HG03135 (cell line): ENCODE measurements around the gene CUBN.

Experiments used
- ATAC-seq: cut with Tn5 transposase; IDR thresholded peaks from one replicate; pipeline ENCODE4 v1.9.1; 2021; ENCODE audit warnings: mild to moderate bottlenecking, moderate library complexity; ENCODE audit not compliant: unreplicated experiment

CUBN gene

DNA sequence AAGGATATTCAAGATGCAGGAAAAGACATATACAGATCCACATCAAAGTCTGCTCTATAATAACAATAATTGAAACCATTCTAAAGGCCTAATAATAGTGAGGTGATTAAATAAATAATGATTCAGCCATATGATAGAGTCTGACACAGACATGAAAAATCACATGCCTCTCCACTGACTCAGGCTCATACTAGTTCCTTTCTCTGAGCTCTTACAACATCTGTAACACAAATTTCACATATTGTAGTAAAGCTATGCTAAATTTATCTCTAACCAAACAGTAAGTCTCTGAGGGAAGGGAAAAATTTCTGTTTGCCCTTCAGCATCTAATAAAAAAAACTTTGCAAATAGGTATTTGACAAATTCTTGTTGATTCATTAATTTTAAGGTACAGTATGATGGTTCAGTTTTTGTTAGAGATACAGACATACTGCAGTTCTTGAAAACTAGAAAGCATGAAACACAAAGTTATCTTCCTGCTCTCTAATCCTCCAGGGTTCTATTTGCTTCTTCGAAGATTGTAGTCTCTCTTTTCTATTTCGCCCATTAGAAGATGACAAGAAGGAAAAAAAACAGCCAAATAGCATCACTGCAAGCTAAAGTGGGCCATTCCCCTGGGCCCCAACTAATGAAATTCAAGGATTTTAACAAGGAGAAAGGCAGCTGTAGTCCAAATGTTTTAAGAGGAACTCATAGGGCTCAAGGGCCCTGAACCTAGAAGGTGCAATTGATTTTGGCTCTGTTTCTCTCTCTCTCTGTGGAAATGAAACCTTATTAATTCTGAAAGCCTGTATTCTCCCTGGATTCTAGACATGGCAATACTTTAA is 53.9 kb downstream of the CUBN start:
- no peak for ATAC-seq

DNA sequence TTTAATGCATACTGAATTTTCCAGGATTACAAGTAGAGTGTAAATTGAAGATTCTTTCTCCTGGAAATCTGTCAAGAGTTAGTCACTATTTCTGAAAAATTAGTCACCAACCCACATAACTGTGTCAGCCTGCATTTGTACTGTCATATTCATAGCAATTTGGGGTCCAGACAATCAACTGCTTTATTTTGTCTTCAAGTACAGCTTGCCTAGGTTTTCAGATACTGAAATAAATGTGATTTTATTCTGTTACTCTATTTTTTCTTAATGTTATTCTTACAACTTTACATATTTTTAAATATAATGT is 55.1 kb downstream of the CUBN start:
- no peak for ATAC-seq

DNA sequence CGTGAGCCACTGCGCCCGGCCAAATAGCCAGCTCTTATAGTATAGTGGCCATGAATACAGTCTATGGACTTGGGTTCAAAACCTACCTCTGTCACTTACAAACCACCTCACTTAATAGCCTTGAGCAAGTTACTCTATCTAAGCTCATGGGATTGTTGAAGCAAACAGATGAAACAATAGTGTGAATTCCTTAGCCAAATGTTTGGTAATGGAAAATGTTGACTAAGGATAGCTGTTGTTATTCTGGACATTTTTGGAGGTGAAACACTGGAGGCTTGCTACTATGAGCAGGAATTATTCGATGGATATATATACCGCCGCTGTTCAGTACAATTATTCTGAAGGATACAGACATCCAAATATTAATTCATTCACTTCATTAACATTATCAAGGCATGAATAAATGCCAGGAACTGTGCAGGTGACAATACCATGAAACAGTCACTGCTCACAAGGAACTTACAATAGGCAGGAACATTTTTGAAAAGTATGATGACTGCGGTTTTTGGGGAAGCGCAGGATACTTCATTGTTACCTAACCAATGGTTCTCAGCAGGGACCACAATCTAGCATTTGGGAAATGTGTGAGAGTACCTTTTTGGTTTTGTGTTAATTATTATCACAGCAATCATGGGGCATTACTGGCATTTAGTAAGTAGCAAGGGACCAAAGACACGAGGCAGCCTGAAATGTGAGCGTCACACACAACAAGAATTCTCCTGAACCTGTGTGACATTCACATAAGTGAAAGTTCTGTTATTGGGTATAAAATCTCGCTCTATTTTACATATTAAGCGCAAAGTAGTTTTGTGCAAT is 55.7 kb downstream of the CUBN start:
- no peak for ATAC-seq

DNA sequence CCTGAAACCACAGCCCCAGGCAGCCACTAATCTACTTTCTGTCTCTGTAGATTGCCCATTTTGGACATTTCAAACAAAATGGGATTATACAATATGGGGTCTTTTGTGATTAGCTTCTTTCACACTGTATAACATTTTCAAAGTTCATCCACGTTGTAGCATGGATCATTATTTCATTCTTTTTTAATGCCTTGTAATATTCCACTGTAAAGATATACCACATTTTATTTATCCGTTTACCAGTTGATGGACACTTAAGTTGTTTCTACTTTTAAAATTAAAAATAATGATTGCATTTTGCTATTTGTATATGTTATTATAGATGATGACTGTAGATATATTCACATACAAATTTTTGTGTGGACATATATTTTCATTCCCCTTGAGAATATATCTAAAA is 60.7 kb downstream of the CUBN start:
- ATAC-seq = no peak

DNA sequence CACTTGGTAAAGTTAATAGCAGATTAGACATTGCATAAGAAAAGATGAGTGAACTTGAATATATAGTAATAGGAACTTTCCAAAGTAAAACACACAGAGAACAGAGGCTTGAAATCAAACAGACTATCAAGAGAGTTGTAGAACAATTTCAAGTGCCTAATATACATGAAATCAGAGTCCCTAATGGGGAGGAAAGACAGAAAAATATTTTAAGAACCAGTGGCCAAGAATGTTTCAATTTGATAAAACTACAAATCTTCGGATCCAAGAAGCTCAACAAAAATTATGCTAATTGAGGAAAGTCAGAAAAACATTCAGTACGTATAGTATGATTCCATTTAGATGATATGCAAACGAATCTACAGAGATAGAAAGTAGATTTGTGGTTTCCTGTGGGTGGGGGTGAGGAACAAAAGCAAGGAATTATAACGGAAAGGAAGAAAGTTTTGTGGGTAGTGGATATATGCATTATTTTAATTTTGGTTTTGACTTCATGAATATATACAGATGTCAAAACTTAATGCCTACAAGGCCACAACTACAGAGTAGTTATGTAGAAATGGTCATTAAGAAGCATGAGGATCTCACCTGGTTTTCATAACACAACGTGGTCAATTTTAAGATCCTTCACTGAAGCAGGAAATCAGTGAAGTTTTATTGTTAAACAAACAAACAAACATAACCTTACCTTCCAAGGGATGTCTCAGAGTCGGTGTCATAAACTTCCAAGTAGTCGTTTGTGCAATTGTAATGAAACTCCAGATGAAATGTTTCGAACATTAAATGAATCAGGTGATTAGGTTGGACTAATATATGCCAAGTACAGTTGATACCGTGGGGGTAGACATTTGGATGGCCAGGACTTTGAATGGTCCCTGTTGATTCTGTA is 62.0 kb downstream of the CUBN start:
- ATAC-seq = no peak

- no peak for ATAC-seq
Measured at GRCh38 chr10:17066807-17067206, 62.8 kb downstream of the CUBN start.

DNA sequence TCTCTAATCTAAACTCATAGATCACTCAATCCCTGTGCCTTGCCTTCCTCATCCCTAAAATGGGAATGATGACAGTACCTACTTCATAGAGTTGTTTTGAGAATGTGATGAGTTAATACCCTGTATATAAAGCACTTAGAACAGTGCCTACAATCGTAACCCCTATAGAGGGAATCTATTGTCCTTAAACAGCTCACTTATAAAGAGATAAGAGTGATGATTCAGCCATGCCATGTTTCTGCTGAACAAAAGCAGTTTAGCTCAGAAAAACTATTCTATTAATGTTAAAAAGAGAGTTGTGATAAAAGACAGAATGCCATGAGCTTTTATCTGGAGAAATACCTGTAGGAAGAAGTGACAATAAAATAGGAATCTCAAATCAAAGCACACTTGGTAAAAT is 63.6 kb downstream of the CUBN start:
- ATAC-seq = no peak

DNA sequence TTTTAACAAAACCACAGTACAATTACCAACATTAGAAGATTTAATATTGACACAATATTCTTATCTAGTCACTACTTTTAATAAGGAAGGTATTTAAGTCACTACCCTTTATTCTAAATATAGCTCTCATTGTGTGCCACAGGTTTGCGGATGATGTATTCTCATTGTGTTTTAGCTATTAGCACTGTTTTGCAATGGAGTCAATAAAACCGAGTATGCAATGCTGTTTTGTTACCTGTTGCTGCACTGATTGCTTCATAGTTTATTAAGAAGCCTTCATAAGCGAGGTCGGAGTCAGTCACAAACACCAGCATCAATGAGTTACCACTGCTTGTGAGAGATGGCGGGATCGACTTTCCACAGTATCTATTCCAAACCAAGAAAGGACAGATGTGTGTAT is 64.3 kb downstream of the CUBN start:
- ATAC-seq = no peak

- no peak for ATAC-seq
Measured at GRCh38 chr10:17064435-17064834, 65.2 kb downstream of the CUBN start.

- ATAC-seq = no peak
Measured at GRCh38 chr10:17062955-17063484, 66.6 kb downstream of the CUBN start.

DNA sequence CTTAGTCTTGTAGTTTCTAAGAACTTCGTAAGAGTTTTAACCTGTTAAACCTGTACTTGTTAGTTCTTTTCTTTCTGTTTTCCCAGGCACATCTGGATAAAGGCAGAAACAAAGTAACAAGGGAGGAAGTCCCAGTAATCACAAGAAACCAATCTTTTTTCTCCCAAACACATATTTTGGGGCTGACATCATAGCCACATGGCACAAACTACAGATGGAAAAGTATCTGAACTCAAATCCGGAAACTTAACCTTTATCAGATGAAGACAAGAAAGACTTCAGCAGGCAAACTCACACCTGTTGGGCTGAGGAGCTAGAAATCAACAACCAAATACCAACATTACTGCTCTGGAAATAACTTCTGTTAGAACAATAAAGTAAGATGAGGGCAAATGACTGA is 67.1 kb downstream of the CUBN start:
- no peak for ATAC-seq

GRCh38 chr10:17062009-17062408 is 67.6 kb downstream of the CUBN start:
- no peak for ATAC-seq

DNA sequence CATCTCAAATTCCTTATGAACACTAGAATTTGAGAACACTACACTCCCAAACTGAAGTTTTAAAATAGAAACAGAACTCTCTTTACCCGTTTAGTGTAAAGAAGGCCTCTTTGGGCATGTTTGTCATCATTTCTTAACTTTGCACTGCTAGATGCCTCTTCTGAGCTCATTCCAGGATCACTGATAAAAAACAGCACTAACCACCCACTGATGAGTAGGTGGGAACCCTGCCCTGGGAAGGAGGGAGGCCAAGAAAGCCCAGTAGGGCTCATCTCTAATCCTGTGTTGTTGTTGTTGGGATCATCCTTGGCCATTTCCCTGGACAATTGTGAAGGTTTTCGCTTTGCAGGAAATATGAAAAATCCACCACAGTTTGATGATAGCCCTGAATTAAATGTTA is 68.2 kb downstream of the CUBN start:
- no peak for ATAC-seq

DNA sequence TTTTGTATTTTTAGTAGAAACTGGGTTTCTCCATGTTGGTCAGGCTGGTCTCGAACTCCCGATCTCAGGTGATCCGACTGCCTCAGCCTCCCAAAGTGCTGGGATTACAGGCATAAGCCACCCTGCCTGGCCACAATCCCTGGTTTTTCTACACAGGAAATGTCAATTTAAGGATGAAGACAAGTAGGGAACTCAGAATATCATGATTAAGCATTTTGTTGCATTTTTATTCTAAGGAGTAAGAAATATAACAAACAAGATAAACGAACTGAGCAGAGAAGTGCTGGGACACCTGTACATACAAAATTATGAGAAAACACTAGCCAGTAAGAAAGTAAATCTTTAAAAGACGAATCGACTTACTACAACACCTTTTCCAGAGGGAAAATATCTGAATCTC is 69.3 kb downstream of the CUBN start:
- ATAC-seq = no peak

- no peak for ATAC-seq
Measured at GRCh38 chr10:17059197-17059688, 70.4 kb downstream of the CUBN start.

DNA sequence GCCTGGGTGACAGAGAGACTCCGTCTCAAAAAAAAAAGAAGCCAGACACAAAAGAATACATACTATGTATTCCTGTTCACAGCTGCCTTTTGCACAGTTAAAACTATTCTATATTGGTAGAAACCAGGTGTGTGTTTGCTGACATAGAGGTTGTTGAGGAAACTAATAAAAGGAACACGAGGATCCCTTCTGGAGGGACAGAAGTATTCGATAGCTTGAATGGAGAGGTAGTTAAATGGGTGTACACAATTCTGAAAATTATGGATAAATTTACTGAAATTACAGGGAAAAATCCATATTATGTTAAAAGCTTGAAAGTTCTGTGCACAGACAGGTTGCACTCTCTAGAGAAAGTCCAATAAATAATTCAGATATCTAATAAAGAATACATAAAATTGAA is 71.5 kb downstream of the CUBN start:
- no peak for ATAC-seq

- no peak for ATAC-seq
Measured at GRCh38 chr10:17056781-17057428, 72.7 kb downstream of the CUBN start.

GRCh38 chr10:17053513-17053912 is 76.1 kb downstream of the CUBN start:
- ATAC-seq = no peak

GRCh38 chr10:17053061-17053460 is 76.5 kb downstream of the CUBN start:
- ATAC-seq = no peak

DNA sequence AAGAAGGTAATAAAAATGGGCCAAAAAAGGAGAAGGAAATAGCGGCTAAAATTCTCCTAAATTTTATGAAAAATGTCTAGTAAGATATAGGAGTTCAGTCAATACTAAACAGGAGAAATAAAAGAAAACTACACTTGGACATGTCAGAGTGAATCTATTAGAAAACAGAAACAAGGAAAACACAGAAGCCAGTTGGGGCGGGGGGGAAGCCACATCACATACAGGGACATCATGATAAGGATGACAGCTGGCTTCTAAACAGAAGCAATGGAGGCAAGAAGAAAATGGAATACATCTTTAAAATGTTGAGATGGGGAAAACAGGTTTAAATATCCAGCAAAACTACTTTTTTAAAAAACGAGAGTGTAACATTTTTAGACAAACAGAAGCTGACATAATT is 77.8 kb downstream of the CUBN start:
- no peak for ATAC-seq

GRCh38 chr10:17049195-17049594 is 80.4 kb downstream of the CUBN start:
- no peak for ATAC-seq
